ENCODE results near the gene TMED5. TPM values are rescaled to one million over a fixed set of nuclear protein-coding genes. Genes with fewer than 3 reads are reported as not detected.

Gene TMED5
- total and polyA plus RNA-seq, 2 experiments from 2014 or later = 25.0 to 45.2 TPM

DNA sequence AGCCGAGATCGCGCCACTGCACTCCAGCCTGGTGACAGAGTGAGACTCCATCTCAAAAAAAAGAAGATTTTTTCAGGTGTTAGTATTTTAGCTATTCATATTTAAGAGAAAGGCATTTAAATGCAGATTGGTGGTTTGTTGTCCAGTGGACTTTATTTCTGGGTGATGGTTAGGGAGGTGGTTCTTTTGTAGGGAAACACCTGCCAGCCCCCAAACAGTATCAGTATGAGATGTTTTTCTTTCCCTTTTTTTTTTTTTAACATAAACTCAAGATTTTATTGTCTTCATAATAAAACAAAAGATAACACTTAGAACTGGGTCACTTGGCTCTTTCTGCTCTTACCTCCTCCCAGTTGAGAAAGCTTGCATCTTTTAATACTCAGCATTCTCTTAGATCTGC lies 10.2 kb upstream of the TMED5 start:
- ATAC-seq (no peak), DNase-seq (ENCODE audit: low spot score) (no peak)
- no peak overlapping the region; the same call in 1 of the 2 replicates for H3K27ac Mint-ChIP-seq
- Histone ChIP-seq H3F3A (replicated peaks; ENCODE audit: low read depth) (no peaks in the 10 kb centered on the region), H4K20me1 (replicated peaks; ENCODE audit: insufficient read depth) (no peaks in the 10 kb centered on the region), H3K4me3 (no peak overlapping the region), H3K27me3 (ENCODE audit: insufficient read depth) (no peaks in the 10 kb centered on the region), H3K27ac (ENCODE audit: low read depth) (no peak overlapping the region), H3K4me1 (ENCODE audit: insufficient read depth) (no peaks in the 10 kb centered on the region), H3K79me2 (replicated peaks; ENCODE audit: insufficient read depth) (no peaks in the 10 kb centered on the region; the same call in 1 of the 2 replicates), H3K9me2 (ENCODE audit: insufficient read depth) (no peaks in the 10 kb centered on the region), H2AFZ (no peak overlapping the region), H3K4me2 (no peak overlapping the region), H3K36me3 (ENCODE audit: insufficient read depth) (peaks cover 10% of the 10 kb centered on the region; the same call in 1 of the 2 replicates)
- no peak for TF ChIP-seq EZH2 (IDR thresholded peaks at IDR 0.05; ENCODE audit: low read depth, unreplicated experiment)
- TF ChIP-seq, protein P1, sequence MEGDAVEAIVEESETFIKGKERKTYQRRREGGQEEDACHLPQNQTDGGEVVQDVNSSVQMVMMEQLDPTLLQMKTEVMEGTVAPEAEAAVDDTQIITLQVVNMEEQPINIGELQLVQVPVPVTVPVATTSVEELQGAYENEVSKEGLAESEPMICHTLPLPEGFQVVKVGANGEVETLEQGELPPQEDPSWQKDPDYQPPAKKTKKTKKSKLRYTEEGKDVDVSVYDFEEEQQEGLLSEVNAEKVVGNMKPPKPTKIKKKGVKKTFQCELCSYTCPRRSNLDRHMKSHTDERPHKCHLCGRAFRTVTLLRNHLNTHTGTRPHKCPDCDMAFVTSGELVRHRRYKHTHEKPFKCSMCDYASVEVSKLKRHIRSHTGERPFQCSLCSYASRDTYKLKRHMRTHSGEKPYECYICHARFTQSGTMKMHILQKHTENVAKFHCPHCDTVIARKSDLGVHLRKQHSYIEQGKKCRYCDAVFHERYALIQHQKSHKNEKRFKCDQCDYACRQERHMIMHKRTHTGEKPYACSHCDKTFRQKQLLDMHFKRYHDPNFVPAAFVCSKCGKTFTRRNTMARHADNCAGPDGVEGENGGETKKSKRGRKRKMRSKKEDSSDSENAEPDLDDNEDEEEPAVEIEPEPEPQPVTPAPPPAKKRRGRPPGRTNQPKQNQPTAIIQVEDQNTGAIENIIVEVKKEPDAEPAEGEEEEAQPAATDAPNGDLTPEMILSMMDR (conservative IDR thresholded peaks at IDR 0.05; ENCODE audit: low read depth in 2 of 2) = no peak
- TF ChIP-seq CREB1 (CRISPR knock-in tag; IDR thresholded peaks at IDR 0.05; ENCODE audit: low read depth) = no peak
- TF ChIP-seq, protein P2, sequence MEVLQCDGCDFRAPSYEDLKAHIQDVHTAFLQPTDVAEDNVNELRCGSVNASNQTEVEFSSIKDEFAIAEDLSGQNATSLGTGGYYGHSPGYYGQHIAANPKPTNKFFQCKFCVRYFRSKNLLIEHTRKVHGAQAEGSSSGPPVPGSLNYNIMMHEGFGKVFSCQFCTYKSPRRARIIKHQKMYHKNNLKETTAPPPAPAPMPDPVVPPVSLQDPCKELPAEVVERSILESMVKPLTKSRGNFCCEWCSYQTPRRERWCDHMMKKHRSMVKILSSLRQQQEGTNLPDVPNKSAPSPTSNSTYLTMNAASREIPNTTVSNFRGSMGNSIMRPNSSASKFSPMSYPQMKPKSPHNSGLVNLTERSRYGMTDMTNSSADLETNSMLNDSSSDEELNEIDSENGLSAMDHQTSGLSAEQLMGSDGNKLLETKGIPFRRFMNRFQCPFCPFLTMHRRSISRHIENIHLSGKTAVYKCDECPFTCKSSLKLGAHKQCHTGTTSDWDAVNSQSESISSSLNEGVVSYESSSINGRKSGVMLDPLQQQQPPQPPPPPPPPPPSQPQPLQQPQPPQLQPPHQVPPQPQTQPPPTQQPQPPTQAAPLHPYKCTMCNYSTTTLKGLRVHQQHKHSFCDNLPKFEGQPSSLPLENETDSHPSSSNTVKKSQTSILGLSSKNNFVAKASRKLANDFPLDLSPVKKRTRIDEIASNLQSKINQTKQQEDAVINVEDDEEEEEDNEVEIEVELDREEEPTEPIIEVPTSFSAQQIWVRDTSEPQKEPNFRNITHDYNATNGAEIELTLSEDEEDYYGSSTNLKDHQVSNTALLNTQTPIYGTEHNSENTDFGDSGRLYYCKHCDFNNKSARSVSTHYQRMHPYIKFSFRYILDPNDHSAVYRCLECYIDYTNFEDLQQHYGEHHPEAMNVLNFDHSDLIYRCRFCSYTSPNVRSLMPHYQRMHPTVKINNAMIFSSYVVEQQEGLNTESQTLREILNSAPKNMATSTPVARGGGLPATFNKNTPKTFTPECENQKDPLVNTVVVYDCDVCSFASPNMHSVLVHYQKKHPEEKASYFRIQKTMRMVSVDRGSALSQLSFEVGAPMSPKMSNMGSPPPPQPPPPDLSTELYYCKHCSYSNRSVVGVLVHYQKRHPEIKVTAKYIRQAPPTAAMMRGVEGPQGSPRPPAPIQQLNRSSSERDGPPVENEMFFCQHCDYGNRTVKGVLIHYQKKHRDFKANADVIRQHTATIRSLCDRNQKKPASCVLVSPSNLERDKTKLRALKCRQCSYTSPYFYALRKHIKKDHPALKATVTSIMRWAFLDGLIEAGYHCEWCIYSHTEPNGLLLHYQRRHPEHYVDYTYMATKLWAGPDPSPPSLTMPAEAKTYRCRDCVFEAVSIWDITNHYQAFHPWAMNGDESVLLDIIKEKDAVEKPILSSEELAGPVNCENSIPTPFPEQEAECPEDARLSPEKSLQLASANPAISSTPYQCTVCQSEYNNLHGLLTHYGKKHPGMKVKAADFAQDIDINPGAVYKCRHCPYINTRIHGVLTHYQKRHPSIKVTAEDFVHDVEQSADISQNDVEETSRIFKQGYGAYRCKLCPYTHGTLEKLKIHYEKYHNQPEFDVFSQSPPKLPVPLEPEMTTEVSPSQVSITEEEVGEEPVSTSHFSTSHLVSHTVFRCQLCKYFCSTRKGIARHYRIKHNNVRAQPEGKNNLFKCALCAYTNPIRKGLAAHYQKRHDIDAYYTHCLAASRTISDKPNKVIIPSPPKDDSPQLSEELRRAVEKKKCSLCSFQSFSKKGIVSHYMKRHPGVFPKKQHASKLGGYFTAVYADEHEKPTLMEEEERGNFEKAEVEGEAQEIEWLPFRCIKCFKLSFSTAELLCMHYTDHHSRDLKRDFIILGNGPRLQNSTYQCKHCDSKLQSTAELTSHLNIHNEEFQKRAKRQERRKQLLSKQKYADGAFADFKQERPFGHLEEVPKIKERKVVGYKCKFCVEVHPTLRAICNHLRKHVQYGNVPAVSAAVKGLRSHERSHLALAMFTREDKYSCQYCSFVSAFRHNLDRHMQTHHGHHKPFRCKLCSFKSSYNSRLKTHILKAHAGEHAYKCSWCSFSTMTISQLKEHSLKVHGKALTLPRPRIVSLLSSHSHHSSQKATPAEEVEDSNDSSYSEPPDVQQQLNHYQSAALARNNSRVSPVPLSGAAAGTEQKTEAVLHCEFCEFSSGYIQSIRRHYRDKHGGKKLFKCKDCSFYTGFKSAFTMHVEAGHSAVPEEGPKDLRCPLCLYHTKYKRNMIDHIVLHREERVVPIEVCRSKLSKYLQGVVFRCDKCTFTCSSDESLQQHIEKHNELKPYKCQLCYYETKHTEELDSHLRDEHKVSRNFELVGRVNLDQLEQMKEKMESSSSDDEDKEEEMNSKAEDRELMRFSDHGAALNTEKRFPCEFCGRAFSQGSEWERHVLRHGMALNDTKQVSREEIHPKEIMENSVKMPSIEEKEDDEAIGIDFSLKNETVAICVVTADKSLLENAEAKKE (CRISPR knock-in tag; IDR thresholded peaks at IDR 0.05) = no peak
- TF ChIP-seq, protein P3, sequence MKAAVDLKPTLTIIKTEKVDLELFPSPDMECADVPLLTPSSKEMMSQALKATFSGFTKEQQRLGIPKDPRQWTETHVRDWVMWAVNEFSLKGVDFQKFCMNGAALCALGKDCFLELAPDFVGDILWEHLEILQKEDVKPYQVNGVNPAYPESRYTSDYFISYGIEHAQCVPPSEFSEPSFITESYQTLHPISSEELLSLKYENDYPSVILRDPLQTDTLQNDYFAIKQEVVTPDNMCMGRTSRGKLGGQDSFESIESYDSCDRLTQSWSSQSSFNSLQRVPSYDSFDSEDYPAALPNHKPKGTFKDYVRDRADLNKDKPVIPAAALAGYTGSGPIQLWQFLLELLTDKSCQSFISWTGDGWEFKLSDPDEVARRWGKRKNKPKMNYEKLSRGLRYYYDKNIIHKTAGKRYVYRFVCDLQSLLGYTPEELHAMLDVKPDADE (IDR thresholded peaks at IDR 0.05) = no peak
- no peak for TF ChIP-seq POLR2AphosphoS5 (IDR thresholded peaks at IDR 0.05; ENCODE audit: low read depth)
- no peak for TF ChIP-seq STAT1 (IDR thresholded peaks at IDR 0.05; ENCODE audit: unreplicated experiment)
- no peak for TF ChIP-seq EZH2phosphoT487 (IDR thresholded peaks at IDR 0.05; ENCODE audit: unreplicated experiment)
- TF ChIP-seq, protein P4, sequence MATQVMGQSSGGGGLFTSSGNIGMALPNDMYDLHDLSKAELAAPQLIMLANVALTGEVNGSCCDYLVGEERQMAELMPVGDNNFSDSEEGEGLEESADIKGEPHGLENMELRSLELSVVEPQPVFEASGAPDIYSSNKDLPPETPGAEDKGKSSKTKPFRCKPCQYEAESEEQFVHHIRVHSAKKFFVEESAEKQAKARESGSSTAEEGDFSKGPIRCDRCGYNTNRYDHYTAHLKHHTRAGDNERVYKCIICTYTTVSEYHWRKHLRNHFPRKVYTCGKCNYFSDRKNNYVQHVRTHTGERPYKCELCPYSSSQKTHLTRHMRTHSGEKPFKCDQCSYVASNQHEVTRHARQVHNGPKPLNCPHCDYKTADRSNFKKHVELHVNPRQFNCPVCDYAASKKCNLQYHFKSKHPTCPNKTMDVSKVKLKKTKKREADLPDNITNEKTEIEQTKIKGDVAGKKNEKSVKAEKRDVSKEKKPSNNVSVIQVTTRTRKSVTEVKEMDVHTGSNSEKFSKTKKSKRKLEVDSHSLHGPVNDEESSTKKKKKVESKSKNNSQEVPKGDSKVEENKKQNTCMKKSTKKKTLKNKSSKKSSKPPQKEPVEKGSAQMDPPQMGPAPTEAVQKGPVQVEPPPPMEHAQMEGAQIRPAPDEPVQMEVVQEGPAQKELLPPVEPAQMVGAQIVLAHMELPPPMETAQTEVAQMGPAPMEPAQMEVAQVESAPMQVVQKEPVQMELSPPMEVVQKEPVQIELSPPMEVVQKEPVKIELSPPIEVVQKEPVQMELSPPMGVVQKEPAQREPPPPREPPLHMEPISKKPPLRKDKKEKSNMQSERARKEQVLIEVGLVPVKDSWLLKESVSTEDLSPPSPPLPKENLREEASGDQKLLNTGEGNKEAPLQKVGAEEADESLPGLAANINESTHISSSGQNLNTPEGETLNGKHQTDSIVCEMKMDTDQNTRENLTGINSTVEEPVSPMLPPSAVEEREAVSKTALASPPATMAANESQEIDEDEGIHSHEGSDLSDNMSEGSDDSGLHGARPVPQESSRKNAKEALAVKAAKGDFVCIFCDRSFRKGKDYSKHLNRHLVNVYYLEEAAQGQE (IDR thresholded peaks at IDR 0.05; ENCODE audit: unreplicated experiment) = no peak
- no peak for TF ChIP-seq ZNF114 (CRISPR knock-in tag; IDR thresholded peaks at IDR 0.05)
- no peak for TF ChIP-seq NANOG (IDR thresholded peaks at IDR 0.05; ENCODE audit: borderline replicate concordance)
- H3K36me3 Mint-ChIP-seq (ENCODE audit: low read depth) = peaks cover 22% of the 10 kb centered on the region
- no peaks in the 10 kb centered on the region for H3K9me3 Mint-ChIP-seq
- H3K27me3 Mint-ChIP-seq (ENCODE audit: insufficient read depth, low read depth, poor library complexity) = peaks cover 1% of the 10 kb centered on the region
- H3K4me1 Mint-ChIP-seq = no peaks in the 10 kb centered on the region
- no peak overlapping the region for H3K4me3 Mint-ChIP-seq
